Spleen (tissue), 7 donors: ENCODE results near the gene EIF4A3.

Experiments used
- CTCF ChIP-seq, 11 experiments: fragments of 200-600 bp in 7 of 11; fragments of 450-650 bp in 4 of 11; sonication (generic) in 4 of 11; IDR thresholded peaks in 8 of 11; conservative IDR thresholded peaks in 3 of 11; 1 replicate in 7 of 11; 2 replicates in 4 of 11; pipeline versions ENCODE4 v1.4.0 to v1.8.0; 2016 to 2021; ENCODE audit warnings: antibody characterized with exemption in 11 of 11, inconsistent platforms in 4 of 11, mild to moderate bottlenecking in 1 of 11
- POLR2A ChIP-seq, 3 donors: fragments of 450-650 bp; IDR thresholded peaks; one replicate each; pipeline ENCODE4 v1.5.1; 2017; ENCODE audit warnings: antibody characterized with exemption in 3 of 3, mild to moderate bottlenecking in 1 of 3
- POLR2AphosphoS5 ChIP-seq, 3 donors: sonication (generic); formaldehyde crosslinking; IDR thresholded peaks; one replicate each; pipeline ENCODE4 v1.5.1; 2017; ENCODE audit warnings: antibody characterized with exemption in 3 of 3
- donor health status: DM: no; HTN: no; CAD: no; lungs with moderate emphysema.
- donor health status: DM: no; HTN: no; CAD: no.
- donor health status: DM: no; HTN: no; CAD: no.

- TF ChIP-seq POLR2AphosphoS5 (IDR thresholded peaks at IDR 0.05) = no peak
- no peak for TF ChIP-seq CTCF (IDR thresholded peaks at IDR 0.05 in 8 of 11, conservative IDR thresholded peaks at IDR 0.05 in 3 of 11)
- TF ChIP-seq POLR2A (IDR thresholded peaks at IDR 0.05) = no peak
Measured at GRCh38 chr17:80173126-80173525, 26.2 kb upstream of the EIF4A3 start.
